Muscle layer of duodenum (tissue), 2 donors: ENCODE data around the gene KTN1.

ENCODE experiments used
- H3K27ac ChIP-seq: one replicate; pipeline ENCODE4 v1.7.0; 2013; ENCODE audit warnings: mild to moderate bottlenecking, low read length
- H3K27me3 ChIP-seq: one replicate; pipeline ENCODE4 v1.7.0; 2013; ENCODE audit warnings: low read depth, mild to moderate bottlenecking, control low read depth, low read length
- H3K36me3 ChIP-seq, 2 donors: one replicate each; pipeline ENCODE4 v1.7.0; 2013; ENCODE audit warnings: low read length in 2 of 2, control low read depth in 1 of 2, mild to moderate bottlenecking in 1 of 2; ENCODE audit not compliant: insufficient read depth in 2 of 2, control insufficient read depth in 1 of 2
- H3K4me1 ChIP-seq, 2 donors: one replicate each; pipeline ENCODE4 v1.7.0; 2013; ENCODE audit warnings: low read length in 2 of 2, mild to moderate bottlenecking in 2 of 2, control low read depth in 1 of 2, moderate library complexity in 1 of 2; ENCODE audit not compliant: insufficient read depth in 2 of 2, control insufficient read depth in 1 of 2
- H3K4me3 ChIP-seq, 2 donors: one replicate each; pipeline ENCODE4 v1.7.0; 2013; ENCODE audit warnings: low read length in 2 of 2, low read depth in 1 of 2, mild to moderate bottlenecking in 1 of 2
- H3K9me3 ChIP-seq, 2 donors: one replicate each; pipeline ENCODE4 v1.7.0; 2013; ENCODE audit warnings: low read length in 2 of 2, control low read depth in 1 of 2, mild to moderate bottlenecking in 1 of 2; ENCODE audit not compliant: control insufficient read depth in 1 of 2
- donor health status: healthy.

KTN1 gene

DNA sequence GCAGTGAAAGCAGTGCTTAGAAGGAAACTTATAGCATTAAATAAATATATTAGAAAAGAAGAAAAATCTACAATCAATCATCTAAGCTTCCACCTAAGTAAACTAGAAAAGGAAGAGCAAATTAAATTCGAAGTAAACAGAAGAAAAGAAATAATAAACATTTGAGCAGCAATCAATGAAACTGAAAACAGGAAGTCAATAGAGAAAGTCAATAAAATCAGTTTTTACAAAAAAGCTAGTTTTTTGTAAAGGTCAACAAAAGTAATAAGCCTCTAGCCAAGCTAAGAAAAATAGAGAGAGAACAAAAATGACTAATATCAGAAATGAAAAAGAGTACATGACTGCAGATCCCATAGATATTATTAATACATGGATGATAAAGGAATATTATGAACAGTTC, 34.2 kb upstream of the KTN1 start:
- H3K36me3 ChIP-seq, result no peaks in the 10 kb centered on the region
- H3K27me3 ChIP-seq, result no peaks in the 10 kb centered on the region
- peaks cover 0 to 6% of the 10 kb centered on the region in 2 donors for H3K4me1 ChIP-seq
- no peaks in the 10 kb centered on the region for H3K9me3 ChIP-seq
- no peak overlapping the region for H3K4me3 ChIP-seq
- H3K27ac ChIP-seq, result no peak overlapping the region

- no peak overlapping the region for H3K4me3 ChIP-seq
- no peak overlapping the region for H3K27ac ChIP-seq
- H3K36me3 ChIP-seq, result no peaks in the 10 kb centered on the region
- H3K27me3 ChIP-seq, result no peaks in the 10 kb centered on the region
- peaks cover 0 to 6% of the 10 kb centered on the region in 2 donors for H3K4me1 ChIP-seq
- no peaks in the 10 kb centered on the region for H3K9me3 ChIP-seq
Observed at GRCh38 chr14:55546212-55546874, 33.7 kb upstream of the KTN1 start.

GRCh38 chr14:55547650-55548315, 32.2 kb upstream of the KTN1 start:
- Histone ChIP-seq H3K36me3 (no peaks in the 10 kb centered on the region), H3K27me3 (no peaks in the 10 kb centered on the region), H3K27ac (no peak overlapping the region), H3K4me1 (peaks cover 0 to 6% of the 10 kb centered on the region in 2 donors), H3K4me3 (no peak overlapping the region), H3K9me3 (peaks cover 0 to 2% of the 10 kb centered on the region in 2 donors)

DNA sequence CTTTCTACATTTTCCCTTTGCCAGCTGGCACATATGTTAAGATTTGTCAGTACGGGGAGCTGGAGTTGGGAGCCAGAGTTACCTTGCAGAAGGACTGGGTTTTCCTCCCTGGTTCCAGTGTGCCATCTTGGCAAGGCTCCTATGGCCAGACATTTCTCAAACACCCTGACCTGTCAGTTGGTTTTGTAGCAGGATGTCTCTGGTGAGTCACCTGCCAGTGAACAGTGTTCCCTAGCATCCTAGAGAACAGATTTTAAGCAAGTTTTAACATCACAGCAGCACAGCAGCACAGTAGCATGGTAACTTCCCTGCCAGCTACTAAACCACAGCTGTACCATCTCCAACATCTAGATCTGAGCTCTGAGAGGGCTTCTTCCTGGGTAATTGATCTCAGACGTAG, 26.2 kb upstream of the KTN1 start:
- Histone ChIP-seq H3K36me3 (no peaks in the 10 kb centered on the region), H3K4me1 (peaks cover 0 to 3% of the 10 kb centered on the region in 2 donors), H3K27ac (no peak overlapping the region), H3K4me3 (no peak overlapping the region), H3K9me3 (peaks cover 0 to 8% of the 10 kb centered on the region in 2 donors), H3K27me3 (no peaks in the 10 kb centered on the region)

GRCh38 chr14:55556929-55557623, 22.9 kb upstream of the KTN1 start:
- H3K27me3 ChIP-seq, result no peaks in the 10 kb centered on the region
- peaks cover 0 to 8% of the 10 kb centered on the region in 2 donors for H3K9me3 ChIP-seq
- no peaks in the 10 kb centered on the region for H3K36me3 ChIP-seq
- H3K4me3 ChIP-seq, result no peak overlapping the region
- H3K4me1 ChIP-seq, result peaks cover 0 to 3% of the 10 kb centered on the region in 2 donors
- H3K27ac ChIP-seq, result no peak overlapping the region

GRCh38 chr14:55562135-55562534, 17.9 kb upstream of the KTN1 start:
- H3K9me3 ChIP-seq, result no peaks in the 10 kb centered on the region
- peaks cover 0 to 3% of the 10 kb centered on the region in 2 donors for H3K4me1 ChIP-seq
- no peaks in the 10 kb centered on the region for H3K36me3 ChIP-seq
- no peak overlapping the region for H3K4me3 ChIP-seq
- H3K27ac ChIP-seq, result no peak overlapping the region
- H3K27me3 ChIP-seq, result no peaks in the 10 kb centered on the region

DNA sequence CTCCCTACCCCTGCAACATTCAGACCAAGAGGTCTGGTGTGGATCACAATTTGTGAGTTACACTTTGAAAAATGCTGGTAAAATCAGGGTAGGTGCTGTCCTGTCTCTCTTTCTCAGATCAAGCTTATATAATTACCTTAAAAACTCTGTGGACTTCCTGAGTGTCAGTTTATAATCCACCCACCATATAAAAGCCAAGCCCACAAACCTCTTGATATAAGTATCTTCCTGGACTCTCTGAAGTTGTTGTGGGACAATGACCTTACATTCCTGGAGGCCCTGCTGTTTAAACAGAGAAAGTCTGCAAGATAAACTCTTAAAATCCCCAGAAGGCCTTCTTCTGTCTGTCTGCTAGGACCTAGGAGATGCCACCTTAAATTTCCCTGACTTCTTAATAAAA, 11.4 kb upstream of the KTN1 start:
- Histone ChIP-seq H3K9me3 (no peaks in the 10 kb centered on the region), H3K4me1 (no peaks in the 10 kb centered on the region), H3K36me3 (no peaks in the 10 kb centered on the region), H3K27ac (no peak overlapping the region), H3K4me3 (no peak overlapping the region), H3K27me3 (no peaks in the 10 kb centered on the region)

- Histone ChIP-seq H3K9me3 (no peaks in the 10 kb centered on the region), H3K4me1 (no peaks in the 10 kb centered on the region), H3K27ac (no peak overlapping the region), H3K27me3 (no peaks in the 10 kb centered on the region), H3K36me3 (no peaks in the 10 kb centered on the region), H3K4me3 (no peak overlapping the region)
Observed at GRCh38 chr14:55571125-55571889, 8.7 kb upstream of the KTN1 start.

DNA sequence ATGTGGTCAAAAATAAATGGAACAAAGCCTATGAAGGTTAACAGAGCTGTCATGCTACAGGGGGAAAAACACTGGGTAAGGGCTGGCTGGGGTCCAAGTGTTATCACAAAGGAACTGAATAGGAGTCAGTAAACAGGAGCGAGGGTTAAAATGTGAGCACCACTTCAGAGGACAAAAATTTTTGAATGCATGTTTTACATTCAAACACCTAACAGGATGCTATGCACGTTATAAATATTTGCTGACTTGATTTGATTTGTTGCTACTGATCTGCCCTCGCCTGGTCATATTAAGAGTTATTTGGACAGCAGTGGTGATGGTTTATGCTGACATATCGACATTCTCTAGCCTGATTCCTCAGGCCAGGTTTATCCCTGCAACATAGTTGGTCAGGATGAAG, 7.4 kb upstream of the KTN1 start:
- no peaks in the 10 kb centered on the region for H3K9me3 ChIP-seq
- no peaks in the 10 kb centered on the region for H3K36me3 ChIP-seq
- H3K4me1 ChIP-seq, result no peaks in the 10 kb centered on the region
- no peak overlapping the region for H3K27ac ChIP-seq
- H3K4me3 ChIP-seq, result no peak overlapping the region
- H3K27me3 ChIP-seq, result no peaks in the 10 kb centered on the region

DNA sequence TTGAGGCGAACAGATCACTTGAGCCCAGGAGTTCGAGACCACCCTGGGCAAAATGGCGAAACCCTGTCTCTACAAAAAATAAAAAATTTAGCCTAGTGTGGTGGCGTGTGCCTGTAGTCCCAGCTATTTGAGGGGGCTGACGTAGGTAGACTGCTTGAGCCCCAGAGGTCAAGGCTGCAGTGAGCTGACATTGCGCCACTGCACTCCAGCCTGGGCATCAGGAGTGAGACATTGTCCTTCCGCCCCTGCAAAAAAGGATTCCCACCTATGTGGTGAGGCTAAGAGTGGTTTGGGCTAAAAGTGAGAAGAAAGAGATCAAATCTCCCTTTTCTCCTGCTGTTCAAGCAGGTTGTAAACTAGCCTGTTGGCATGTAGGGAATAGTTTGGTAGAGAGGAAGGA, 5.0 kb upstream of the KTN1 start:
- no peaks in the 10 kb centered on the region for H3K4me1 ChIP-seq
- no peaks in the 10 kb centered on the region for H3K27me3 ChIP-seq
- H3K9me3 ChIP-seq, result no peaks in the 10 kb centered on the region
- no peak overlapping the region for H3K4me3 ChIP-seq
- H3K27ac ChIP-seq, result no peak overlapping the region
- no peaks in the 10 kb centered on the region for H3K36me3 ChIP-seq

- Histone ChIP-seq H3K36me3 (peaks cover 0 to 4% of the 10 kb centered on the region in 2 donors), H3K4me1 (peaks cover 0 to 7% of the 10 kb centered on the region in 2 donors), H3K27ac (no peak overlapping the region), H3K9me3 (no peaks in the 10 kb centered on the region), H3K27me3 (no peaks in the 10 kb centered on the region), H3K4me3 (no peak overlapping the region)
Observed at GRCh38 chr14:55577229-55577628, 2.8 kb upstream of the KTN1 start.
